GM21423 (cell line): Measurements from ENCODE around the gene CTRB1.
"Not testable (repeated sequence)": the region's sequence is repeated elsewhere in the genome, so short reads cannot be mapped to it uniquely, and the experiment has no call there.

ENCODE experiments used
- ATAC-seq: cut with Tn5 transposase; IDR thresholded peaks from one replicate; pipeline ENCODE4 v1.9.1; 2021; ENCODE audit warnings: mild to moderate bottlenecking, moderate library complexity; ENCODE audit not compliant: unreplicated experiment

Gene CTRB1

DNA sequence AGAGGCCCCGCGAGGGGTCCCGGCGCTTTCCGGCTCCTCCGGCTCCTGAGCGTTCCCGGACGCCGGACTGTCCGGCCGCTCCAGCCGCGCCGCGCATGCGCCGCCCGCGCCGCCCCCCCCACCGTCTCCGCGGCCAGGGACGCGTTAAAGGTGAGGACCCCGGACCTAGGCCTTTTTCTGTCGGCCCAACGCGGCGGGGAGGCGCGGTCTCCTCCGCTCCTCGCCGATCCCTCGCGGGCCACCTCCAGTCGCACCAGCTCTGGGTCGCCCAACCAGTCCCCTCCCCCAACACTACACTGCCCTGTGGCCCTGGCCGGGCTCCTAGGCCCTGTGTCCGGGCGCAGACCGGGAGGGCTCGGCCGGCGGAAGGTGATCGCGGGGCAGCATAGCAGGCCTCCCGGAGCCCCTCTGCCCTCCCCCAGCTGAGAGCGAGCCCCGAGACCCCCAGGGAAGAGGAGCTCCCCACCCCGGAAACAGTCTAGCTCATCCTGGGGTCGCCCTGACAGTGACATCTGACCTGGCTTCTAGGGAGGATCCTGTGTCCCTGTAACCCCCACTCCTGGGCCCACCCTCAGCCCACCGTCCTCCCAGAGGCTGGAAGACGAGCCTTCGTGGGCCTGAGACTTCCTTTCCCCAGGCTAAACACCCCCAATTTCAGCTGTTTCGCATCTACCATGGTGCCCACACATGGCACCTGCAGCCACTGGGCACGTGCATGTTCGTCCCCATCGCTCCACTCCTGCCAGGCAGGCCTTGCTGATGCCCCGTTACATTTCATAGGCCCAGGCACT, 47.3 kb downstream of the CTRB1 start:
- peak; percentile 63 for ATAC-seq

- ATAC-seq: no peak
Observed at GRCh38 chr16:75266738-75267630, 48.2 kb downstream of the CTRB1 start.

GRCh38 chr16:75267631-75268264, 49.0 kb downstream of the CTRB1 start:
- ATAC-seq: no peak

- ATAC-seq: not testable (repeated sequence)
Observed at GRCh38 chr16:75269358-75269757, 50.6 kb downstream of the CTRB1 start.

GRCh38 chr16:75271441-75272096, 52.8 kb downstream of the CTRB1 start:
- ATAC-seq: peak; percentile 18

GRCh38 chr16:75272097-75272551, 53.3 kb downstream of the CTRB1 start:
- peak; percentile 50 for ATAC-seq

DNA sequence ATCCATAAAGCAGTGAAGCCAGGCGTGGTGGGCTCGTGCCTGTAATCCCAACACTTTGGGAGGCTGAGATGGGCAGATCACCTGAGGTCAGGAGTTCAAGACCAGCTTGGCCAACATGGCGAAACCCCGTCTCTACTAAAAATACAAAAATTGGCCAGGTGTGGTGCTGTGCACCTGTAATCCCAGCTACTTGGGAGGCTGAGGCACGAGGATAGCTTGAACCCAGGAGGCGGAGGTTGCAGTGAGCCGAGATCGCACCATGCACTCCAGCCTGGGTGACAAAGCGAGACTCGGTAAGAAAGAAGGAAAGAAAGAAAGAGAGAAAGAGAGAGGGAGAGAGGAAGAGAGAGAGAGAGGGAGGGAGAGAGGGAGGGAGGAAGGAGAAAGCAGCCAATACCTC, 53.8 kb downstream of the CTRB1 start:
- ATAC-seq: not testable (repeated sequence)

DNA sequence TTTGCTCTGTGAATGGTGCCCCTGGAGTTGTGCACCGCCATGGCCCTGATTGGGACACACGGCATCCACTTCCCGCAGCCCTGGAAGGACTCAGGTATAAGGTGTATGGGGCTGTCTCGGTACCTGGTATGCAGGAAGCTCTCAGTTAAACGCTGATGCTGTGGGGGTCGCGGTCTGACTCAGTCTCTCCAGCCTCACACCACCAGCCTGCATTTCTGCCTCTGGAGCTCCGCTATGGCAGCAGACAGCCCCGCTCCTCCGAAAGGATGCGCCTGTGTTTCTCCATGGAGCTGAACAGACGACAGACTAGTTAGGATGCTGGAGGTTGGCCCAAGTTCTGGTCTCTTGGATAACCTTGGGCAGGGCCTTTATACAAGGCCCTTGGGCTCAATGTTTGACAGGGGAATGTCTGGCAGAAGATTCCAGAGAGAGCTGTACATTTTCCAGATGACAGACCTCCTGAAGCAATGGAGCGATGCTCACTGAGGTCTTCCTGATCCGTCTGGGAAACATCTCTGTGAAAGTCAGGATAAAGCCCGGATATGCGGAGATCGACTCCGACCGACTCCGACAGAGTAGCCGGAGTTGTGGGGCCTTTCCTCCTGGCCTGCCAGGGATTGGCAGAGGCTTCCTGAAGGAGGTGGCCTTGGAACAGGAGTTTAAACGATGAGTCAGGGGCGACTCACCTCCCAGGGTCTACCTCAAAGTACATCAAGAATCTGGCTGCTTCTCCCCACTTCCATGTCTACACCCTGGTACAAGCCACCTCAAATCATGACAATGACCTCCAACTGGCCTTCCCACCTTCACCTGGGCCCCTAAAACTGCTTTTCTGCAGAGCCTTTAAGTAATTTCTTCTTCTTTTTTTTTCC, 54.5 kb downstream of the CTRB1 start:
- ATAC-seq: no peak
